ENCODE results near the gene MAPRE3.

The MAPRE3 gene

DNA sequence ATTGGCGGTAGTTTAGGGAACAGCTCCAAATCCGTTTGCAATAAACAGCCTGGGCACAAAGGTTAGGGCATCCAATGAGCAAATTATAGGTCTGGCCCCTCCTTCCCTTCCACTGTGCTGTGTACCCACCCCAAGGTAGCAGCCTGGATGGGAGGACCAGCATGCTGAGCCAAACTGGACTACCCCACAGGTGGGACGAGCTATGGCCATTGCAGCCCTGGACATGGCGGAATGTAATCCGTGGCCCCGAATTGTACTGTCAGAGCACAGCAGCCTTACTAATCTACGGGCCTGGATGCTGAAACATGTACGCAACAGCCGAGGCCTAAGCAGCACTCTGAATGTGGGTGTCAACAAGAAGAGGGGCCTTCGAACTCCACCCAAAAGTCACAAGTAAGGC lies 87.8 kb downstream of the MAPRE3 start:
- Histone ChIP-seq H3K9me3 (ENCODE audit: control insufficient read depth, low read length) (no peaks in the 10 kb centered on the region), H2BK5ac (ENCODE audit: low read depth, low read length, poor library complexity, severe bottlenecking) (no peak overlapping the region), H3K4me3 (ENCODE audit: insufficient read depth in 1 of 2, low read depth in 1 of 2, low read length in 2 of 2) (no peak overlapping the region), H3K14ac (ENCODE audit: low read length in 2 of 2) (no peak overlapping the region), H3K27me3 (ENCODE audit: control insufficient read depth in 1 of 2, insufficient read depth in 1 of 2, low read length in 2 of 2) (no peaks in the 10 kb centered on the region), H2BK120ac (ENCODE audit: low read depth, low read length) (no peak overlapping the region), H3K27ac (ENCODE audit: low read length, poor library complexity, severe bottlenecking) (no peak overlapping the region), H4K91ac (ENCODE audit: low read length) (peak overlapping the region; percentile 25), H2BK15ac (ENCODE audit: low read depth, poor library complexity, severe bottlenecking) (no peak overlapping the region), H4K8ac (ENCODE audit: low read length) (no peak overlapping the region), H3K9ac (ENCODE audit: low read length) (no peak overlapping the region), H3K79me1 (replicated peaks; ENCODE audit: low read length, poor library complexity, severe bottlenecking) (peaks cover 20% of the 10 kb centered on the region), H3K4ac (ENCODE audit: low read depth in 1 of 2, low read length in 2 of 2) (no peak overlapping the region), H2BK12ac (ENCODE audit: low read length in 2 of 2) (no peak overlapping the region), H3K4me2 (ENCODE audit: low read length, poor library complexity, severe bottlenecking) (no peak overlapping the region), H2AFZ (ENCODE audit: low read depth, low read length) (no peak overlapping the region), H3K18ac (ENCODE audit: low read depth in 1 of 2, low read length in 2 of 2) (no peak overlapping the region), H3K4me1 (ENCODE audit: control insufficient read depth, insufficient read depth, low read depth, low read length) (no peaks in the 10 kb centered on the region), H2AK5ac (ENCODE audit: low read length, severe bottlenecking) (no peak overlapping the region), H3K36me3 (ENCODE audit: control insufficient read depth in 1 of 2, insufficient read depth in 2 of 2, low read depth in 1 of 2, low read length in 2 of 2) (peaks cover 47 to 81% of the 10 kb centered on the region in 2 experiments), H3K23ac (ENCODE audit: low read length in 2 of 2) (no peak overlapping the region)
- WGBS = 95% methylated on average over 10 of the region's 10 CpGs
- DNase-seq = no peak

DNA sequence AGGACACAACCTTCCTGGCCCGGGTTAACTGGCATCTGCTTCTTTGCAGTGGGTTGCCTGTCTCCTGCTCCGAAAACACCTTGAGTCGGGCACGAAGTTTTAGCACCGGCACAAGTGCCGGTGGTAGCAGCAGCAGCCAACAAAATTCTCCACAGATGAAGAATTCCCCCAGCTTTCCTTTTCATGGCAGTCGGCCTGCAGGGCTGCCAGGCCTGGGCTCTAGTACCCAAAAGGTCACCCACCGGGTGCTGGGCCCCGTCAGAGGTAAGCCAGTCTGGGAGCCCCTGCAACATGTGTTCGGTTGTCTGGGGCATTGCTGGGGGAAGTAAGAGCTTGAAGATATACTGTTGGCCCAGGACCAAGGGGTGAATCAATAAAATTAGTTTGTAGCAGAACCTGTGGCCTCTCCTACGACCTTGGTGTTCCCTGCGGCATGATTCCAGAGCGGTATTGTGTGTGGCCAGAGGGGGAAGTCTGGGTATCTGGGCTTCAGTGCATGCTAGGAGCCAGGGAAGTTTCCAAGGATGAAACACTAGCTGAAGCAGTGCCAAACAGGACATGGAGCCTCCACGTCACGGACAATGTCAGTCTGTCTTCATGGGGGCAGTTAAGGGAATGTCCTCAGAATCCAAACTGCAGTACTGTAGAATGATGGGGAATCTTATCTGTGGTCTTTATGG lies 88.8 kb downstream of the MAPRE3 start:
- H3K36me3 ChIP-seq (ENCODE audit: control insufficient read depth in 1 of 2, insufficient read depth in 2 of 2, low read depth in 1 of 2, low read length in 2 of 2) = peaks cover 42 to 70% of the 10 kb centered on the region in 2 experiments
- H2BK120ac ChIP-seq (ENCODE audit: low read depth, low read length) = no peak overlapping the region
- H3K18ac ChIP-seq (ENCODE audit: low read depth in 1 of 2, low read length in 2 of 2) = no peak overlapping the region
- no peak for DNase-seq
- no peaks in the 10 kb centered on the region for H3K27me3 ChIP-seq (ENCODE audit: control insufficient read depth in 1 of 2, insufficient read depth in 1 of 2, low read length in 2 of 2)
- no peak overlapping the region for H3K4me3 ChIP-seq (ENCODE audit: insufficient read depth in 1 of 2, low read depth in 1 of 2, low read length in 2 of 2)
- H3K4ac ChIP-seq (ENCODE audit: low read depth in 1 of 2, low read length in 2 of 2) = no peak overlapping the region
- H3K9me3 ChIP-seq (ENCODE audit: control insufficient read depth, low read length) = no peaks in the 10 kb centered on the region
- H3K23ac ChIP-seq (ENCODE audit: low read length in 2 of 2) = no peak overlapping the region
- no peak overlapping the region for H4K91ac ChIP-seq (ENCODE audit: low read length)
- no peak overlapping the region for H2BK12ac ChIP-seq (ENCODE audit: low read length in 2 of 2)
- no peak overlapping the region for H3K14ac ChIP-seq (ENCODE audit: low read length in 2 of 2)
- no peak overlapping the region for H3K4me2 ChIP-seq (ENCODE audit: low read length, poor library complexity, severe bottlenecking)
- H2BK15ac ChIP-seq (ENCODE audit: low read depth, poor library complexity, severe bottlenecking) = no peak overlapping the region
- no peak overlapping the region for H4K8ac ChIP-seq (ENCODE audit: low read length)
- no peak overlapping the region for H2AFZ ChIP-seq (ENCODE audit: low read depth, low read length)
- peaks cover 19% of the 10 kb centered on the region for H3K79me1 ChIP-seq (replicated peaks; ENCODE audit: low read length, poor library complexity, severe bottlenecking)
- H2AK5ac ChIP-seq (ENCODE audit: low read length, severe bottlenecking) = no peak overlapping the region
- no peak overlapping the region for H3K9ac ChIP-seq (ENCODE audit: low read length)
- WGBS = 96% methylated on average over 15 of the region's 15 CpGs
- no peaks in the 10 kb centered on the region for H3K4me1 ChIP-seq (ENCODE audit: control insufficient read depth, insufficient read depth, low read depth, low read length)
- H2BK5ac ChIP-seq (ENCODE audit: low read depth, low read length, poor library complexity, severe bottlenecking) = no peak overlapping the region
- no peak overlapping the region for H3K27ac ChIP-seq (ENCODE audit: low read length, poor library complexity, severe bottlenecking)

DNA sequence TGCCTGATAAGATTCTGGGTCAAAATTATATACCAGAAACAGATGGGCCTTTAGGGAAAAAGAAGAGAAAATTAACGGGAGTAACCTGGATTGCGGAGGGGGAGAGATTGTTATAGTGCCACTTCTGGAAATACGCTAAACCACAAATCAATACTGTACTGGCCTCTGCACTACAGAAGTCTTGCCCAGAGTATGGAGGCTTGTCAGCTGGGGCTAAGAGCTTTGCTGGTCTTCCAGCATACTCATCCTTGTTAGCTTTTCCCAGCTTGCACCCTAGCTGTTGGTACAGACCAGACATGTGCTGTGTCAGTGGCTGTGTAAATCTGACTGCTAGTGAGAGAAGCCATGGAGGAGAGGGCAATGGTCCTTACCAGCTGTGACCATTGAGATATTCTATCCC lies 89.9 kb downstream of the MAPRE3 start:
- H2BK15ac ChIP-seq (ENCODE audit: low read depth, poor library complexity, severe bottlenecking) = no peak overlapping the region

DNA sequence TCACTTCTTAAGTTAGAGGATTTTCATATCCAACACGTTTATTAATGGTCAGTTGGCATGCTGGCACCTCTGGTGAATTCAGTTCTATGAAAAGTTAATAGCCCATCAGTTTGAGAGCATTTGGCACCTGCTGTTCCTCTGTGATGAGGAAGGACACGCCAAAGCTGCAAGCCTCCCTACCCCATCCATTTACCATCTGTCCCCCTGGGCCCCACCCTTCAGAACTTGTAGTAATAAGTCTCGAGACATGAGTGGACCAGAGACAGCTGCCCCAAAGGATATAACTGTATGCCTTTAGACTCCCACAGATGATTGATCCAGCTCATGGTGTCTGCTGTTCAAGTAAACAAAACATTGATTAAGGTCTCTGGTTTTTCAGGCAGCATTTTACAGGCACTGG lies 94.7 kb downstream of the MAPRE3 start:
- H4K91ac ChIP-seq (ENCODE audit: low read length) = no peak overlapping the region
- H2AK5ac ChIP-seq (ENCODE audit: low read length, severe bottlenecking) = no peak overlapping the region
- no peak overlapping the region for H3K4ac ChIP-seq (ENCODE audit: low read depth in 1 of 2, low read length in 2 of 2)
- no peak overlapping the region for H3K9ac ChIP-seq (ENCODE audit: low read length)
- H3K36me3 ChIP-seq (ENCODE audit: control insufficient read depth in 1 of 2, insufficient read depth in 2 of 2, low read depth in 1 of 2, low read length in 2 of 2) = peaks cover 44 to 66% of the 10 kb centered on the region in 2 experiments
- H3K27ac ChIP-seq (ENCODE audit: low read length, poor library complexity, severe bottlenecking) = no peak overlapping the region
- H3K23ac ChIP-seq (ENCODE audit: low read length in 2 of 2) = no peak overlapping the region
- no peak overlapping the region for H2BK5ac ChIP-seq (ENCODE audit: low read depth, low read length, poor library complexity, severe bottlenecking)
- no peak overlapping the region for H4K8ac ChIP-seq (ENCODE audit: low read length)
- no peak overlapping the region for H2AFZ ChIP-seq (ENCODE audit: low read depth, low read length)
- H3K79me1 ChIP-seq (replicated peaks; ENCODE audit: low read length, poor library complexity, severe bottlenecking) = peaks cover 24% of the 10 kb centered on the region
- H3K4me3 ChIP-seq (ENCODE audit: insufficient read depth in 1 of 2, low read depth in 1 of 2, low read length in 2 of 2) = no peak overlapping the region
- H2BK12ac ChIP-seq (ENCODE audit: low read length in 2 of 2) = no peak overlapping the region
- no peak overlapping the region for H3K14ac ChIP-seq (ENCODE audit: low read length in 2 of 2)
- 100% methylated on average over 3 of the region's 3 CpGs for WGBS
- no peak overlapping the region for H2BK120ac ChIP-seq (ENCODE audit: low read depth, low read length)
- no peak for DNase-seq
- no peaks in the 10 kb centered on the region for H3K9me3 ChIP-seq (ENCODE audit: control insufficient read depth, low read length)
- H2BK15ac ChIP-seq (ENCODE audit: low read depth, poor library complexity, severe bottlenecking) = no peak overlapping the region
- peaks cover 16% of the 10 kb centered on the region for H3K4me1 ChIP-seq (ENCODE audit: control insufficient read depth, insufficient read depth, low read depth, low read length)
- H3K27me3 ChIP-seq (ENCODE audit: control insufficient read depth in 1 of 2, insufficient read depth in 1 of 2, low read length in 2 of 2) = no peaks in the 10 kb centered on the region
- no peak overlapping the region for H3K4me2 ChIP-seq (ENCODE audit: low read length, poor library complexity, severe bottlenecking)
- H3K18ac ChIP-seq (ENCODE audit: low read depth in 1 of 2, low read length in 2 of 2) = no peak overlapping the region

More for the DNA sequence above, 89.9 kb downstream of the MAPRE3 start:
- WGBS = 100% methylated on average over 3 of the region's 3 CpGs
- H3K4me2 ChIP-seq (ENCODE audit: low read length, poor library complexity, severe bottlenecking) = no peak overlapping the region
- H2AFZ ChIP-seq (ENCODE audit: low read depth, low read length) = no peak overlapping the region
- H3K9ac ChIP-seq (ENCODE audit: low read length) = no peak overlapping the region
- no peak overlapping the region for H2AK5ac ChIP-seq (ENCODE audit: low read length, severe bottlenecking)
- H3K18ac ChIP-seq (ENCODE audit: low read depth in 1 of 2, low read length in 2 of 2) = no peak overlapping the region
- H2BK12ac ChIP-seq (ENCODE audit: low read length in 2 of 2) = no peak overlapping the region
- no peak overlapping the region for H3K4me3 ChIP-seq (ENCODE audit: insufficient read depth in 1 of 2, low read depth in 1 of 2, low read length in 2 of 2)
- H4K91ac ChIP-seq (ENCODE audit: low read length) = no peak overlapping the region
- no peaks in the 10 kb centered on the region for H3K4me1 ChIP-seq (ENCODE audit: control insufficient read depth, insufficient read depth, low read depth, low read length)
- no peaks in the 10 kb centered on the region for H3K27me3 ChIP-seq (ENCODE audit: control insufficient read depth in 1 of 2, insufficient read depth in 1 of 2, low read length in 2 of 2)
- no peaks in the 10 kb centered on the region for H3K9me3 ChIP-seq (ENCODE audit: control insufficient read depth, low read length)
- H3K36me3 ChIP-seq (ENCODE audit: control insufficient read depth in 1 of 2, insufficient read depth in 2 of 2, low read depth in 1 of 2, low read length in 2 of 2) = peaks cover 39 to 65% of the 10 kb centered on the region in 2 experiments
- H3K14ac ChIP-seq (ENCODE audit: low read length in 2 of 2) = no peak overlapping the region
- H3K23ac ChIP-seq (ENCODE audit: low read length in 2 of 2) = no peak overlapping the region
- no peak overlapping the region for H2BK120ac ChIP-seq (ENCODE audit: low read depth, low read length)
- peaks cover 18% of the 10 kb centered on the region for H3K79me1 ChIP-seq (replicated peaks; ENCODE audit: low read length, poor library complexity, severe bottlenecking)
- no peak overlapping the region for H4K8ac ChIP-seq (ENCODE audit: low read length)
- no peak overlapping the region for H2BK5ac ChIP-seq (ENCODE audit: low read depth, low read length, poor library complexity, severe bottlenecking)
- H3K27ac ChIP-seq (ENCODE audit: low read length, poor library complexity, severe bottlenecking) = no peak overlapping the region
- no peak for DNase-seq
- no peak overlapping the region for H3K4ac ChIP-seq (ENCODE audit: low read depth in 1 of 2, low read length in 2 of 2)

Measured in mesenchymal stem cell (in vitro differentiated cells and primary cell).